Measurements from ENCODE around the gene NCOA6. TPM values are rescaled to one million over a fixed set of nuclear protein-coding genes. Genes with fewer than 3 reads are reported as not detected.

The NCOA6 gene
- total RNA-seq, 2 experiments from 2014 or later, result 14.6 to 16.3 TPM

- no peaks in the 10 kb centered on the region for H3K9me3 ChIP-seq (ENCODE audit: control insufficient read depth in 1 of 2, insufficient read depth in 1 of 2, low read length in 2 of 2)
- H3K27me3 Mint-ChIP-seq, result no peaks in the 10 kb centered on the region
- ATAC-seq (ENCODE audit: poor library complexity) (no peak), DNase-seq (no peak)
- H3K4me1 Mint-ChIP-seq (ENCODE audit: low read depth), result no peaks in the 10 kb centered on the region
- no peak overlapping the region for H3K27ac ChIP-seq (ENCODE audit: low read depth in 1 of 2, low read length in 2 of 2)
- no peaks in the 10 kb centered on the region for H3K9me3 Mint-ChIP-seq
- H3K4me3 ChIP-seq (ENCODE audit: low read length), result no peak overlapping the region
- intact Hi-C loops (cut with DNase I, micrococcal nuclease), result no loop called here
- no peaks in the 10 kb centered on the region for H3K4me1 ChIP-seq (ENCODE audit: insufficient read depth, low read length)
- POLR2A ChIA-PET, result no interaction called here
- no peak overlapping the region for H3K4me3 Mint-ChIP-seq
- no peaks in the 10 kb centered on the region for H3K27me3 ChIP-seq (ENCODE audit: control insufficient read depth in 1 of 2, insufficient read depth in 2 of 2, low read length in 2 of 2)
- peaks cover 88% of the 10 kb centered on the region for H3K36me3 Mint-ChIP-seq (ENCODE audit: low read depth)
- no peak for TF ChIP-seq CTCF (IDR thresholded peaks at IDR 0.05)
- H3K27ac Mint-ChIP-seq, result no peak overlapping the region
- peaks cover 70% of the 10 kb centered on the region for H3K36me3 ChIP-seq (ENCODE audit: insufficient read depth, low read length)
- CTCF ChIA-PET, result interaction anchor here (0.9 kb wide), 1 partner anchor 22 kb away, joined by 3 read pairs; no protein-coding TSS in a partner anchor
Observed at GRCh38 chr20:34747479-34747878, 78.0 kb downstream of the NCOA6 start.

GRCh38 chr20:34746674-34747073 lies 78.8 kb downstream of the NCOA6 start:
- no peaks in the 10 kb centered on the region for H3K9me3 Mint-ChIP-seq
- no peaks in the 10 kb centered on the region for H3K27me3 ChIP-seq (ENCODE audit: control insufficient read depth in 1 of 2, insufficient read depth in 2 of 2, low read length in 2 of 2)
- TF ChIP-seq CTCF (IDR thresholded peaks at IDR 0.05), result no peak
- H3K27ac ChIP-seq (ENCODE audit: low read depth in 1 of 2, low read length in 2 of 2), result no peak overlapping the region
- no peak overlapping the region for H3K4me3 ChIP-seq (ENCODE audit: low read length)
- POLR2A ChIA-PET, result no interaction called here
- H3K27me3 Mint-ChIP-seq, result no peaks in the 10 kb centered on the region
- H3K4me1 ChIP-seq (ENCODE audit: insufficient read depth, low read length), result no peaks in the 10 kb centered on the region
- H3K36me3 ChIP-seq (ENCODE audit: insufficient read depth, low read length), result peaks cover 72% of the 10 kb centered on the region
- no peak overlapping the region for H3K4me3 Mint-ChIP-seq
- peaks cover 88% of the 10 kb centered on the region for H3K36me3 Mint-ChIP-seq (ENCODE audit: low read depth)
- DNase-seq (no peak), ATAC-seq (ENCODE audit: poor library complexity) (no peak)
- no peak overlapping the region for H3K27ac Mint-ChIP-seq
- H3K9me3 ChIP-seq (ENCODE audit: control insufficient read depth in 1 of 2, insufficient read depth in 1 of 2, low read length in 2 of 2), result no peaks in the 10 kb centered on the region
- H3K4me1 Mint-ChIP-seq (ENCODE audit: low read depth), result no peaks in the 10 kb centered on the region
- intact Hi-C loops (cut with DNase I, micrococcal nuclease), result no loop called here
- CTCF ChIA-PET, result no interaction called here

- Mint-ChIP-seq H3K27ac (no peak overlapping the region), H3K9me3 (no peaks in the 10 kb centered on the region), H3K4me3 (no peak overlapping the region), H3K36me3 (ENCODE audit: low read depth) (peaks cover 84% of the 10 kb centered on the region), H3K4me1 (ENCODE audit: low read depth) (no peaks in the 10 kb centered on the region), H3K27me3 (no peaks in the 10 kb centered on the region)
- H3K27ac ChIP-seq (ENCODE audit: low read depth in 1 of 2, low read length in 2 of 2), result no peak overlapping the region
- DNase-seq (no peak), ATAC-seq (ENCODE audit: poor library complexity) (no peak)
- ChIA-PET POLR2A (no interaction called here), CTCF (no interaction called here)
- no peaks in the 10 kb centered on the region for H3K4me1 ChIP-seq (ENCODE audit: insufficient read depth, low read length)
- no peaks in the 10 kb centered on the region for H3K9me3 ChIP-seq (ENCODE audit: control insufficient read depth in 1 of 2, insufficient read depth in 1 of 2, low read length in 2 of 2)
- no peak overlapping the region for H3K4me3 ChIP-seq (ENCODE audit: low read length)
- H3K36me3 ChIP-seq (ENCODE audit: insufficient read depth, low read length), result peaks cover 70% of the 10 kb centered on the region
- no peaks in the 10 kb centered on the region for H3K27me3 ChIP-seq (ENCODE audit: control insufficient read depth in 1 of 2, insufficient read depth in 2 of 2, low read length in 2 of 2)
- intact Hi-C loops (cut with DNase I, micrococcal nuclease), result no loop called here
- no peak for TF ChIP-seq CTCF (IDR thresholded peaks at IDR 0.05)
Observed at GRCh38 chr20:34744847-34745246, 80.6 kb downstream of the NCOA6 start.

Data from CD4-positive, alpha-beta T cell (primary cell).